Type B pancreatic cell (in vitro differentiated cells): ENCODE measurements around the gene KRT85. TPM values are rescaled to one million over a fixed set of nuclear protein-coding genes. Genes with fewer than 3 reads are reported as not detected.
"Not testable (repeated sequence)": the region's sequence is repeated elsewhere in the genome, so short reads cannot be mapped to it uniquely, and the experiment has no call there.

ENCODE experiments used
- DNase-seq: peaks from one replicate; pipeline ENCODE4 v3.0.0; 2021; ENCODE audit warnings: mixed read lengths; ENCODE audit not compliant: unreplicated experiment; ENCODE audit errors: extremely low spot score
- H3K27ac Mint-ChIP-seq: 2 replicates; pipeline ENCODE4 v1.8.0; 2021; ENCODE audit warnings: mild to moderate bottlenecking, mixed read lengths
- H3K27me3 Mint-ChIP-seq: 2 replicates; pipeline ENCODE4 v1.8.0; 2021; ENCODE audit warnings: mixed read lengths
- H3K36me3 Mint-ChIP-seq: 2 replicates; pipeline ENCODE4 v1.8.0; 2021; ENCODE audit warnings: mixed read lengths
- H3K4me1 Mint-ChIP-seq: one replicate; pipeline ENCODE4 v1.8.0; 2021; ENCODE audit warnings: mixed read lengths; ENCODE audit not compliant: unreplicated experiment
- H3K4me3 Mint-ChIP-seq: 2 replicates; pipeline ENCODE4 v1.8.0; 2021; ENCODE audit warnings: mild to moderate bottlenecking, mixed read lengths
- H3K9me3 Mint-ChIP-seq: 2 replicates; pipeline ENCODE4 v1.8.0; 2021; ENCODE audit warnings: mixed read lengths
- total RNA-seq: library from RNA; stranded (reverse); gene quantifications from 2 replicates; pipeline ENCODE4 v1.2.1, GENCODE V29; 2021; ENCODE audit warnings: low replicate concordance
- TF ChIP-seq, protein P1 (sequence below): fragments of 200-600 bp; sonication (generic); conservative IDR thresholded peaks from 2 replicates; pipeline ENCODE4 v1.5.0; 2021; ENCODE audit warnings: antibody characterized with exemption, mild to moderate bottlenecking

The KRT85 gene
- total RNA-seq, 1 donor from 2014 or later: not detected

DNA sequence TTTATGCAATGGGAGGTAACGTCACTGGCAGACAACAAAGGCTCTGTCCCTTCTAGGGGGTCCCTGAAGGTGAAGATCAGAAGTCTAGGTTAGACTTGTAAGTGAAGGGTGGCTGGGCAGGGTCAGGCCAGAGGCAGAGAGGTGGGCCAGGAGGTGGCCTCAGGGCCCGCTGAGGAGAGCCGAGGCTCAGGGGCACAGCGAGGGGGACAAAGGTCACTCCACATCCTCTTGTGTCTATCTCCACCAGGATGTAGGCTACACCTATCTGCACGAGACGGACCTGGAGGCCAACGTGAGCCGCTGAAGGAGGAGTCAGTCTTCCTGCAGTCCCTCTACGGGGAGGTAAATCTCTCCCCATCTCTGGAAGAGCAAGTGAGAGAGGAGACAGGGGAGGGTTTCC, 20.3 kb downstream of the KRT85 start:
- Mint-ChIP-seq H3K9me3 (no peaks in the 10 kb centered on the region), H3K4me1 (peaks cover 18% of the 10 kb centered on the region), H3K4me3 (no peak overlapping the region), H3K27ac (no peak overlapping the region), H3K27me3 (peaks cover 5% of the 10 kb centered on the region), H3K36me3 (no peaks in the 10 kb centered on the region)
- no peak for DNase-seq
- TF ChIP-seq, protein P1, sequence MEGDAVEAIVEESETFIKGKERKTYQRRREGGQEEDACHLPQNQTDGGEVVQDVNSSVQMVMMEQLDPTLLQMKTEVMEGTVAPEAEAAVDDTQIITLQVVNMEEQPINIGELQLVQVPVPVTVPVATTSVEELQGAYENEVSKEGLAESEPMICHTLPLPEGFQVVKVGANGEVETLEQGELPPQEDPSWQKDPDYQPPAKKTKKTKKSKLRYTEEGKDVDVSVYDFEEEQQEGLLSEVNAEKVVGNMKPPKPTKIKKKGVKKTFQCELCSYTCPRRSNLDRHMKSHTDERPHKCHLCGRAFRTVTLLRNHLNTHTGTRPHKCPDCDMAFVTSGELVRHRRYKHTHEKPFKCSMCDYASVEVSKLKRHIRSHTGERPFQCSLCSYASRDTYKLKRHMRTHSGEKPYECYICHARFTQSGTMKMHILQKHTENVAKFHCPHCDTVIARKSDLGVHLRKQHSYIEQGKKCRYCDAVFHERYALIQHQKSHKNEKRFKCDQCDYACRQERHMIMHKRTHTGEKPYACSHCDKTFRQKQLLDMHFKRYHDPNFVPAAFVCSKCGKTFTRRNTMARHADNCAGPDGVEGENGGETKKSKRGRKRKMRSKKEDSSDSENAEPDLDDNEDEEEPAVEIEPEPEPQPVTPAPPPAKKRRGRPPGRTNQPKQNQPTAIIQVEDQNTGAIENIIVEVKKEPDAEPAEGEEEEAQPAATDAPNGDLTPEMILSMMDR: no peak

DNA sequence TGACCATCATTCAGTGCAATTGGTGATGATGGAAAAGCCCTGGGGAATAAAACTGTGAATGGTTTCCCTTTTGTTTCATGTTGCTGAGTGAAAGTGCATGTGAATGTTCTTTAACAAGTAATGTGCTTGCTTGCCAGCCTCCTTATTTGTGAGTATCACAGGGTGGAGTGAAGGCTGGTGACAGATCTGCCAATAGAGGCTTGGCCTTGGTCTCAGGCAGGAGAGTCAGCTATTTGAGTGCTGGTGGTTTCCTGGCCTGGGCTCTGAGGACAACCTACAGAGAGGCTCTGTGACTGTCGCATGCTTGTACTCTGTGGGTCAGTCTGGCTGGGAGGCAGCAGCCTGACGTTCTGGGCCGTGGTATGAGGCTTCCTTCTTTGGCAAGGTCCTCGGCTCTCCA, 20.7 kb downstream of the KRT85 start:
- no peak overlapping the region for H3K27ac Mint-ChIP-seq
- H3K9me3 Mint-ChIP-seq: no peaks in the 10 kb centered on the region
- H3K4me1 Mint-ChIP-seq: peaks cover 18% of the 10 kb centered on the region
- H3K36me3 Mint-ChIP-seq: no peaks in the 10 kb centered on the region
- no peak overlapping the region for H3K4me3 Mint-ChIP-seq
- TF ChIP-seq, protein P1: no peak
- no peak for DNase-seq
- peaks cover 8% of the 10 kb centered on the region for H3K27me3 Mint-ChIP-seq

DNA sequence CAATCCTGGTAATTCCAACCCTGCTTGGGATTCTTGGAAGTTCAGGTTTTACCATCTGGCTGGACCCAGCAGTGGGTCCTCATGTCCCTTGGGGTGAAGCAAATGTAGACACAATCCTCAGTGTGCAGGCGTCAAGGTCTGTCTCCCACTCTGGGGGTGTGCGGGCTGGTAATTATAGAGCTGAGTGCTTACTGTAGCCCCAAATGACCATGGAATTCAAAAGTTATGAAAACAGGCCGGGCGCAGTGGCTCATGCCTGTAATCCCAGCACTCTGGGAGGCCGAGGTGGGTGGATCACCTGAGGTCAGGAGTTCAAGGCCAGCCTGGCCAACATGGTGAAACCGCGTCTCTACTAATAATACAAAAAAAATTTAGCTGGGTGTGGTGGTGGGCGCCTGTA, 22.2 kb downstream of the KRT85 start:
- H3K27ac Mint-ChIP-seq, H3K9me3 Mint-ChIP-seq, H3K27me3 Mint-ChIP-seq, DNase-seq, H3K4me3 Mint-ChIP-seq, H3K36me3 Mint-ChIP-seq: not testable (repeated sequence)
- peaks cover 18% of the 10 kb centered on the region for H3K4me1 Mint-ChIP-seq

DNA sequence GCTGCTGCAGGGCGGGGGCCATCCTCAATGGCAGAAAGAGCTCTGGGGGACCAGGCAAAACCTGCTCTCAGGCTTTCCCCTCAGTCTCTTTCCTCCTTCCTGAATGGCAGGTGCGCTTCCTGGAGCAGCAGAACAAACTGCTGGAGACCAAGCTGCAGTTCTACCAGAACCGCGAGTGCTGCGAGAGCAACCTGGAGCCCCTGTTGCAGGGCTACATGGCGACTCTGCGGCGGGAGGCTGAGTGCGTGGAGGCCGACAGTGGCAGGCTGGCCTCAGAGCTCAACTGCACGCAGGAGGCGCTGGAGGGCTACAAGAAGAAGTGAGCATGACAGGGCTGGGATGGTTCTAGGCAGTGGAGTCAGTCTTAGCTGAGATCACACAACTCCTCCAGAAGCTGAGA, 23.2 kb downstream of the KRT85 start:
- Mint-ChIP-seq H3K27me3 (peaks cover 9% of the 10 kb centered on the region), H3K9me3 (no peaks in the 10 kb centered on the region), H3K36me3 (no peaks in the 10 kb centered on the region), H3K4me1 (peaks cover 18% of the 10 kb centered on the region), H3K4me3 (no peak overlapping the region), H3K27ac (no peak overlapping the region)
- no peak for DNase-seq
- TF ChIP-seq, protein P1: no peak

DNA sequence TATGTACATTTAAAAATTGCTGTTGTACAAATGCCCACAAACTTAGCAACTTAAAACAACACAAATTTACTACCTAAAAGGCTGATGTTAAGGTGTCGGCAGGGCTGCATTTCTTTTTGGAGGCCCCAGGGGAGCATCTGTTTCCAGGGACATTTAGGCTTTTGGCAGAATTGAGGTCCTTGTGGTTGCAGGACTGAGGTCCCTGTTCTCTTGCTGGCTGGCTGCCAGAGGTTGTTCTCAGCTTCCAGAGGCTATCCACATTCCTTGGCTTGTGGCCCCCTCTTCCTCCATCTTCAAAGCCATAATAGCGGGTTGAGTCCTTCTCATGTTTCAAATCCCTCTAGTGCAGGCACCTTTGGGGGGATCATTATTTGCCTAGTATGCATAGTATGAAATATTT, 23.7 kb downstream of the KRT85 start:
- H3K36me3 Mint-ChIP-seq: no peaks in the 10 kb centered on the region
- peaks cover 9% of the 10 kb centered on the region for H3K27me3 Mint-ChIP-seq
- H3K27ac Mint-ChIP-seq: no peak overlapping the region
- H3K9me3 Mint-ChIP-seq: no peaks in the 10 kb centered on the region
- H3K4me1 Mint-ChIP-seq: peaks cover 18% of the 10 kb centered on the region
- TF ChIP-seq, protein P1: no peak
- no peak for DNase-seq
- H3K4me3 Mint-ChIP-seq: no peak overlapping the region

DNA sequence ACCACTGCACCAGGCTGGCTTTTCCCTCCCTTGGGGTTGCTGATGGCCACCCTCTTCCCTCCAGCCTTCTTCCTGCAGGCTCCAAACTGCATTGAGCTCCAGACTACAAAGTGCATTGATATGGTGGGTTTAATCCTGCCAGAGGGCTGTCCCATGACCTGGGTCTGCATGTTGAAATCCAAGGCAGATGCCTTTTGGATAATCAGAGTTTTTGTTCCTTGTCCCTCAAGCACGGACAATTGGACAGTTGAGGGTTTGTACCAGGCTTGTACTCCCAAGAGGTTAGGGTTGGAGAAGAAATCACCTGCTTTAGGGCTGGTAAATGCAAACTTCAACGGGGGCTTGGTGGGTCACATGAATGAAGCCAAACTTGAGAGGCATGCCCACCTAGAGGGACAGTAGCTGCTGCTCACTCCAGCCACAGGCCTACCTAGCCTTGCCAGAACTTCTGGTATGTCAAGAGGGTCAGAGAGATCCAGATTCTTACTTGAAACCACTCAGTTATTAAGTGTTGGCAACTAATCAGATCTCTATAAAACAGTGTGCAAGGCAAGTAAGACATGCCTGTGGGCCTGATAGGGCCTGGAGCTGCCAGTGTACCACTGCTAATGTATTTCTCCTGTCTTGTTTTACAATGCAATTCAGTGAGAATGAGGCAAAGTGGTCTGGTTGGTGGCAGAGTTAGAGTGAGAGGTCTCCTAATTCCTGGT, 24.3 kb downstream of the KRT85 start:
- no peaks in the 10 kb centered on the region for H3K36me3 Mint-ChIP-seq
- H3K9me3 Mint-ChIP-seq: no peaks in the 10 kb centered on the region
- TF ChIP-seq, protein P1: no peak
- no peak overlapping the region for H3K27ac Mint-ChIP-seq
- H3K4me3 Mint-ChIP-seq: no peak overlapping the region
- no peak for DNase-seq
- peaks cover 9% of the 10 kb centered on the region for H3K27me3 Mint-ChIP-seq
- H3K4me1 Mint-ChIP-seq: peaks cover 18% of the 10 kb centered on the region
